Endothelial cell of umbilical vein (primary cell): ENCODE results near the gene TMEM126A. TPM values are rescaled to one million over a fixed set of nuclear protein-coding genes. Genes with fewer than 3 reads are reported as not detected.

Experiments
- BruUV-seq: library from RNA; stranded (reverse); fragments of 400-500 nt; replicated peaks from 2 replicates; lab custom pipeline; 2021; lab: Mats Ljungman, UMichigan
- CTCF ChIA-PET: fragments of 300-600, 350-600 bp; sonication (Branson Sonifier 250); formaldehyde crosslinking; loops from one replicate; lab custom pipeline; 2021; ENCODE audit warnings: antibody characterized with exemption, inconsistent platforms; lab: Charles Lee
- POLR2A ChIA-PET: fragments of 300-600, 350-600 bp; sonication (Branson Sonifier 250); formaldehyde crosslinking; loops from one replicate; lab custom pipeline; 2021; ENCODE audit warnings: antibody characterized with exemption, inconsistent platforms; lab: Charles Lee
- DNase-seq: peaks from one replicate; pipeline ENCODE4 v3.0.0-alpha.2; 2011; ENCODE audit warnings: low read depth, low spot score
- FAIRE-seq: peaks from 2 replicates; lab custom pipeline; 2011; peaks lifted over from hg19 to GRCh38; lab: Jason Lieb, UNC
- H2AFZ ChIP-seq: 2 replicates; pipeline ENCODE4 v1.6.0; 2012; ENCODE audit warnings: low read depth, low read length, control low read depth, inconsistent platforms
- H3K27ac ChIP-seq: 2 replicates; pipeline ENCODE4 v1.5.1; 2011; ENCODE audit warnings: low read depth, mild to moderate bottlenecking, control low read depth, low read length, moderate library complexity; ENCODE audit not compliant: insufficient read depth
- H3K27me3 ChIP-seq, 2 experiments: 2 replicates each; pipeline versions ENCODE4 v1.6.0 to v1.6.1; 2011; ENCODE audit warnings: low read length in 2 of 2, mixed read lengths in 1 of 2; ENCODE audit not compliant: control insufficient read depth in 2 of 2, insufficient read depth in 2 of 2
- H3K36me3 ChIP-seq, 2 experiments: 2 replicates in 1 of 2; 3 replicates in 1 of 2; pipeline ENCODE4 v1.5.1; 2011; ENCODE audit warnings: low read length in 2 of 2, mild to moderate bottlenecking in 1 of 2, moderate library complexity in 1 of 2; ENCODE audit not compliant: control insufficient read depth in 2 of 2, insufficient read depth in 2 of 2; ENCODE audit errors: extremely low read depth in 1 of 2
- H3K4me1 ChIP-seq: 3 replicates; pipeline ENCODE4 v1.5.1; 2011; ENCODE audit warnings: mild to moderate bottlenecking, low read length; ENCODE audit not compliant: control insufficient read depth, insufficient read depth; ENCODE audit errors: extremely low read depth
- H3K4me2 ChIP-seq: 2 replicates; pipeline ENCODE4 v1.6.1; 2011; ENCODE audit warnings: low read length, control low read depth, mixed read lengths; ENCODE audit not compliant: insufficient read depth
- H3K4me3 ChIP-seq, 3 experiments: fragments of 200-600 bp in 1 of 3; sonication (generic), shearing (Covaris generic) in 1 of 3; replicated peaks in 1 of 3; 2 replicates each; pipeline ENCODE4 v1.5.1; 2011 to 2016; ENCODE audit warnings: control low read depth in 3 of 3, low read length in 3 of 3, mild to moderate bottlenecking in 2 of 3, inconsistent platforms in 1 of 3, low read depth in 1 of 3, moderate library complexity in 1 of 3; ENCODE audit not compliant: insufficient read depth in 1 of 3
- H3K79me2 ChIP-seq: 2 replicates; pipeline ENCODE4 v1.6.0; 2012; ENCODE audit warnings: low read length, inconsistent platforms; ENCODE audit not compliant: control insufficient read depth, insufficient read depth
- H3K9ac ChIP-seq: replicated peaks from 2 replicates; pipeline ENCODE3; 2011; ENCODE audit warnings: low read length, control low read depth; ENCODE audit not compliant: insufficient read depth; ENCODE audit errors: extremely low read depth
- H3K9me1 ChIP-seq: replicated peaks from 3 replicates; pipeline ENCODE4 v1.6.0; 2011; ENCODE audit warnings: mild to moderate bottlenecking, low read length; ENCODE audit not compliant: control insufficient read depth, insufficient read depth; ENCODE audit errors: extremely low read depth
- H3K9me3 ChIP-seq: replicated peaks from 2 replicates; pipeline ENCODE4 v1.5.1; 2012; ENCODE audit warnings: low read length, inconsistent platforms; ENCODE audit not compliant: control insufficient read depth, insufficient read depth
- H4K20me1 ChIP-seq: replicated peaks from 2 replicates; pipeline ENCODE3; 2011; ENCODE audit warnings: mild to moderate bottlenecking, low read length; ENCODE audit not compliant: control insufficient read depth, insufficient read depth; ENCODE audit errors: extremely low read depth
- GATA2 ChIP-seq: IDR thresholded peaks from 2 replicates; pipeline ENCODE4 v1.7.0; 2011; ENCODE audit warnings: low read depth, mild to moderate bottlenecking, moderate library complexity, mixed read lengths, low read length; ENCODE audit not compliant: insufficient read length, insufficient read depth
- JUN ChIP-seq: IDR thresholded peaks from 2 replicates; pipeline ENCODE4 v1.6.1; 2011; ENCODE audit warnings: borderline replicate concordance, low read depth; ENCODE audit not compliant: insufficient read length, insufficient read depth
- MYC ChIP-seq: IDR thresholded peaks from one replicate; pipeline ENCODE4 v1.6.1; 2011; ENCODE audit warnings: mild to moderate bottlenecking, low read depth, low read length
- POLR2A ChIP-seq: IDR thresholded peaks from 2 replicates; pipeline ENCODE4 v1.6.1; 2012; ENCODE audit warnings: low read depth, mild to moderate bottlenecking, control low read depth, low read length
- POLR2AphosphoS5 ChIP-seq: IDR thresholded peaks from 2 replicates; pipeline ENCODE4 v1.6.1; 2012; ENCODE audit warnings: low read depth, mild to moderate bottlenecking, control low read depth, low read length, moderate library complexity; ENCODE audit not compliant: insufficient read depth
- dilution Hi-C: fragments of 300-500 bp; cut with MboI; formaldehyde crosslinking; loops from one replicate; pipeline ENCODE4 v1.15.0; 2019; ENCODE audit warnings: low sequenced_read_pairs; ENCODE audit not compliant: extremely low pct_ligation_motif_present
- intact Hi-C: fragments of 100-400 bp; cut with micrococcal nuclease; formaldehyde crosslinking; loops from one replicate; pipeline ENCODE4 v1.10.0; 2022
- polyA plus RNA-seq, 4 experiments: library from polyadenylated mRNA; depleted of rRNA in 3 of 4; stranded (reverse) in 3 of 4; unstranded in 1 of 4; fragments of >200 nt; gene quantifications; 2 replicates each; pipeline versions ENCODE4 v1.2.1 to v1.2.3, GENCODE V29; 2011 to 2012; ENCODE audit warnings: missing spikeins in 1 of 4
- total RNA-seq: library from RNA; stranded (reverse); gene quantifications from 2 replicates; pipeline ENCODE4 v1.2.3, GENCODE V29; 2021

Gene TMEM126A
- total and polyA plus RNA-seq, 2 donors (not counting 3 experiments of a cell fraction or from before 2014, with no cell fraction given), result 35.3 to 45.8 TPM

- Histone ChIP-seq H3K36me3 (no peaks in the 10 kb centered on the region), H3K27ac (no peak overlapping the region), H3K27me3 (peaks cover 21 to 36% of the 10 kb centered on the region in 2 experiments), H4K20me1 (no peaks in the 10 kb centered on the region), H3K4me3 (no peak overlapping the region), H3K4me1 (no peaks in the 10 kb centered on the region), H3K9me1 (no peaks in the 10 kb centered on the region), H3K79me2 (no peaks in the 10 kb centered on the region), H2AFZ (no peak overlapping the region), H3K9me3 (no peaks in the 10 kb centered on the region), H3K9ac (no peak overlapping the region), H3K4me2 (no peak overlapping the region)
- ChIA-PET POLR2A (no interaction called here), CTCF (interaction anchor here (1.4 kb wide), 2 partner anchors 11 to 68 kb away, joined by 3 read pairs; no protein-coding TSS in a partner anchor)
- no peak for DNase-seq
- intact Hi-C loops, result no loop called here
- no peak for FAIRE-seq
- TF ChIP-seq JUN (no peak), GATA2 (no peak), MYC (no peak), POLR2AphosphoS5 (no peak)
- no TSS peak for BruUV-seq
- dilution Hi-C loops, result no loop called here
These were observed 25.6 kb downstream of the TMEM126A start for GRCh38 chr11:85673393-85673792.

GRCh38 chr11:85679576-85679975 lies 31.8 kb downstream of the TMEM126A start:
- no peak for TF ChIP-seq POLR2A
- Histone ChIP-seq H3K27ac (no peak overlapping the region), H3K36me3 (no peaks in the 10 kb centered on the region), H3K79me2 (no peaks in the 10 kb centered on the region), H3K4me1 (peaks cover 4% of the 10 kb centered on the region), H3K27me3 (peaks cover 20 to 43% of the 10 kb centered on the region in 2 experiments), H2AFZ (no peak overlapping the region), H3K4me3 (no peak overlapping the region), H3K4me2 (no peak overlapping the region), H3K9me1 (no peaks in the 10 kb centered on the region), H3K9ac (no peak overlapping the region), H3K9me3 (no peaks in the 10 kb centered on the region), H4K20me1 (no peaks in the 10 kb centered on the region)
- no TSS peak for BruUV-seq
- intact Hi-C loops (no loop called here), dilution Hi-C loops (no loop called here)
- FAIRE-seq (no peak), DNase-seq (no peak)
- CTCF ChIA-PET, result interaction anchor here (0.9 to 2.4 kb wide), 7 partner anchors 10 to 175 kb away, joined by 3 to 10 read pairs (median 4); partner anchors contain the start of gene CCDC83
- POLR2A ChIA-PET, result interaction anchor here (0.6 kb wide), 1 partner anchor 108 kb away, joined by 3 read pairs; no protein-coding TSS in a partner anchor
